ENCODE measurements around the gene NDUFAF2. TPM values are rescaled to one million over a fixed set of nuclear protein-coding genes. Genes with fewer than 3 reads are reported as not detected.

Gene NDUFAF2
- total RNA-seq, 1 donor from 2014 or later = 46.0 TPM

- DNase-seq (ENCODE audit: low read depth) (no peak), FAIRE-seq (no peak)
- Histone ChIP-seq H3K9me3 (ENCODE audit: insufficient read depth, low read depth, low read length) (no peaks in the 10 kb centered on the region), H3K79me2 (ENCODE audit: insufficient read depth, low read length) (peaks cover 3% of the 10 kb centered on the region), H4K20me1 (ENCODE audit: insufficient read depth, low read length) (no peaks in the 10 kb centered on the region), H3K4me3 (ENCODE audit: insufficient read depth, low read depth, low read length) (no peak overlapping the region), H3K36me3 (ENCODE audit: insufficient read depth, low read length) (no peaks in the 10 kb centered on the region), H3K27ac (ENCODE audit: low read depth, low read length) (no peak overlapping the region), H3K27me3 (ENCODE audit: insufficient read depth, low read length) (no peaks in the 10 kb centered on the region), H3K4me2 (ENCODE audit: low read length) (no peak overlapping the region), H3K9ac (ENCODE audit: low read length) (no peak overlapping the region), H3K4me1 (ENCODE audit: insufficient read depth, low read length) (peaks cover 8% of the 10 kb centered on the region), H2AFZ (ENCODE audit: low read depth, low read length) (no peak overlapping the region)
- no peaks in the 10 kb centered on the region for H3K36me3 Mint-ChIP-seq (ENCODE audit: low read depth, unreplicated experiment)
- TF ChIP-seq CTCF (IDR thresholded peaks at IDR 0.05; ENCODE audit: insufficient read depth, low read depth, low read length) (no peak), EZH2 (IDR thresholded peaks at IDR 0.05; ENCODE audit: insufficient read depth, low read length) (no peak)
- no peaks in the 10 kb centered on the region for H3K27me3 Mint-ChIP-seq (ENCODE audit: low read depth, unreplicated experiment)
- no peak overlapping the region for H3K27ac Mint-ChIP-seq (ENCODE audit: unreplicated experiment)
- peaks cover 21% of the 10 kb centered on the region for H3K4me1 Mint-ChIP-seq (ENCODE audit: low read depth, unreplicated experiment)
- no peak overlapping the region for H3K4me3 Mint-ChIP-seq (ENCODE audit: unreplicated experiment)
- H3K9me3 Mint-ChIP-seq (ENCODE audit: unreplicated experiment) = no peaks in the 10 kb centered on the region
Observed at GRCh38 chr5:61044545-61044944, 99.5 kb downstream of the NDUFAF2 start.

- Histone ChIP-seq H3K27me3 (ENCODE audit: insufficient read depth, low read length) (no peaks in the 10 kb centered on the region), H3K79me2 (ENCODE audit: insufficient read depth, low read length) (peaks cover 8% of the 10 kb centered on the region), H3K4me2 (ENCODE audit: low read length) (no peak overlapping the region), H3K9me3 (ENCODE audit: insufficient read depth, low read depth, low read length) (no peaks in the 10 kb centered on the region), H3K36me3 (ENCODE audit: insufficient read depth, low read length) (no peaks in the 10 kb centered on the region), H3K27ac (ENCODE audit: low read depth, low read length) (no peak overlapping the region), H3K9ac (ENCODE audit: low read length) (no peak overlapping the region), H2AFZ (ENCODE audit: low read depth, low read length) (no peak overlapping the region), H3K4me1 (ENCODE audit: insufficient read depth, low read length) (peaks cover 26% of the 10 kb centered on the region), H4K20me1 (ENCODE audit: insufficient read depth, low read length) (no peaks in the 10 kb centered on the region), H3K4me3 (ENCODE audit: insufficient read depth, low read depth, low read length) (no peak overlapping the region)
- no peaks in the 10 kb centered on the region for H3K27me3 Mint-ChIP-seq (ENCODE audit: low read depth, unreplicated experiment)
- peaks cover 29% of the 10 kb centered on the region for H3K4me1 Mint-ChIP-seq (ENCODE audit: low read depth, unreplicated experiment)
- DNase-seq (ENCODE audit: low read depth) (no peak), FAIRE-seq (no peak)
- no peak overlapping the region for H3K4me3 Mint-ChIP-seq (ENCODE audit: unreplicated experiment)
- no peaks in the 10 kb centered on the region for H3K9me3 Mint-ChIP-seq (ENCODE audit: unreplicated experiment)
- H3K36me3 Mint-ChIP-seq (ENCODE audit: low read depth, unreplicated experiment) = no peaks in the 10 kb centered on the region
- peak overlapping the region; percentile 48 for H3K27ac Mint-ChIP-seq (ENCODE audit: unreplicated experiment)
- no peak for TF ChIP-seq CTCF (IDR thresholded peaks at IDR 0.05; ENCODE audit: insufficient read depth, low read depth, low read length)
- TF ChIP-seq EZH2 (IDR thresholded peaks at IDR 0.05; ENCODE audit: insufficient read depth, low read length) = no peak
Observed at GRCh38 chr5:61047346-61047745, 102.3 kb downstream of the NDUFAF2 start.

GRCh38 chr5:61048534-61048933 is 103.5 kb downstream of the NDUFAF2 start:
- TF ChIP-seq EZH2 (IDR thresholded peaks at IDR 0.05; ENCODE audit: insufficient read depth, low read length) (no peak), CTCF (IDR thresholded peaks at IDR 0.05; ENCODE audit: insufficient read depth, low read depth, low read length) (no peak)
- peaks cover 8% of the 10 kb centered on the region for H3K79me2 ChIP-seq (ENCODE audit: insufficient read depth, low read length)
- H4K20me1 ChIP-seq (ENCODE audit: insufficient read depth, low read length) = no peaks in the 10 kb centered on the region
- H2AFZ ChIP-seq (ENCODE audit: low read depth, low read length) = no peak overlapping the region
- H3K9me3 ChIP-seq (ENCODE audit: insufficient read depth, low read depth, low read length) = no peaks in the 10 kb centered on the region
- H3K27ac ChIP-seq (ENCODE audit: low read depth, low read length) = peak overlapping the region; percentile 47
- peak overlapping the region; percentile 44 for H3K27ac Mint-ChIP-seq (ENCODE audit: unreplicated experiment)
- no peak overlapping the region for H3K4me3 ChIP-seq (ENCODE audit: insufficient read depth, low read depth, low read length)
- H3K27me3 ChIP-seq (ENCODE audit: insufficient read depth, low read length) = no peaks in the 10 kb centered on the region
- H3K4me3 Mint-ChIP-seq (ENCODE audit: unreplicated experiment) = no peak overlapping the region
- H3K9me3 Mint-ChIP-seq (ENCODE audit: unreplicated experiment) = no peaks in the 10 kb centered on the region
- H3K36me3 ChIP-seq (ENCODE audit: insufficient read depth, low read length) = no peaks in the 10 kb centered on the region
- FAIRE-seq = peak; percentile 98
- H3K27me3 Mint-ChIP-seq (ENCODE audit: low read depth, unreplicated experiment) = no peaks in the 10 kb centered on the region
- DNase-seq (ENCODE audit: low read depth) = peak; percentile 94
- peaks cover 33% of the 10 kb centered on the region for H3K4me1 ChIP-seq (ENCODE audit: insufficient read depth, low read length)
- H3K4me2 ChIP-seq (ENCODE audit: low read length) = peak overlapping the region; percentile 36
- no peaks in the 10 kb centered on the region for H3K36me3 Mint-ChIP-seq (ENCODE audit: low read depth, unreplicated experiment)
- no peak overlapping the region for H3K9ac ChIP-seq (ENCODE audit: low read length)
- peaks cover 39% of the 10 kb centered on the region for H3K4me1 Mint-ChIP-seq (ENCODE audit: low read depth, unreplicated experiment)
